Osteocyte (in vitro differentiated cells): ENCODE data around the gene LRFN3. TPM values are rescaled to one million over a fixed set of nuclear protein-coding genes. Genes with fewer than 3 reads are reported as not detected.

Source experiments
- DNase-seq: peaks from one replicate; pipeline ENCODE4 v3.0.0; 2021; ENCODE audit warnings: mixed read lengths; ENCODE audit not compliant: unreplicated experiment; ENCODE audit errors: extremely low spot score
- H3K27ac Mint-ChIP-seq: one replicate; pipeline ENCODE4 v1.8.0; 2021; ENCODE audit warnings: mild to moderate bottlenecking, mixed read lengths; ENCODE audit not compliant: unreplicated experiment
- H3K27me3 Mint-ChIP-seq: one replicate; pipeline ENCODE4 v1.8.0; 2021; ENCODE audit warnings: mixed read lengths; ENCODE audit not compliant: unreplicated experiment
- H3K36me3 Mint-ChIP-seq: one replicate; pipeline ENCODE4 v1.8.0; 2021; ENCODE audit warnings: mixed read lengths; ENCODE audit not compliant: unreplicated experiment
- H3K4me1 Mint-ChIP-seq: one replicate; pipeline ENCODE4 v1.8.0; 2021; ENCODE audit warnings: mixed read lengths; ENCODE audit not compliant: unreplicated experiment
- H3K4me3 Mint-ChIP-seq: one replicate; pipeline ENCODE4 v1.8.0; 2021; ENCODE audit warnings: mild to moderate bottlenecking, moderate library complexity, mixed read lengths; ENCODE audit not compliant: unreplicated experiment
- H3K9me3 Mint-ChIP-seq: one replicate; pipeline ENCODE4 v1.8.0; 2021; ENCODE audit warnings: mixed read lengths; ENCODE audit not compliant: unreplicated experiment
- CTCF ChIP-seq: fragments of 200-600 bp; sonication (generic); IDR thresholded peaks from 2 replicates; pipeline ENCODE4 v1.5.0; 2021; ENCODE audit warnings: antibody characterized with exemption, mild to moderate bottlenecking, moderate library complexity
- total RNA-seq: library from RNA; stranded (reverse); gene quantifications from 2 replicates; pipeline ENCODE4 v1.2.1, GENCODE V29; 2021

The LRFN3 gene
- total RNA-seq, 1 donor from 2014 or later: 25.0 TPM

- H3K4me1 Mint-ChIP-seq: peaks cover 32% of the 10 kb centered on the region
- TF ChIP-seq CTCF: no peak
- peaks cover 7% of the 10 kb centered on the region for H3K36me3 Mint-ChIP-seq
- no peak for DNase-seq
- H3K27ac Mint-ChIP-seq: peak overlapping the region; percentile 73
- H3K9me3 Mint-ChIP-seq: no peaks in the 10 kb centered on the region
- no peaks in the 10 kb centered on the region for H3K27me3 Mint-ChIP-seq
- H3K4me3 Mint-ChIP-seq: peak overlapping the region; percentile 71
Observed at GRCh38 chr19:35938282-35939224, 2.4 kb downstream of the LRFN3 start.

DNA sequence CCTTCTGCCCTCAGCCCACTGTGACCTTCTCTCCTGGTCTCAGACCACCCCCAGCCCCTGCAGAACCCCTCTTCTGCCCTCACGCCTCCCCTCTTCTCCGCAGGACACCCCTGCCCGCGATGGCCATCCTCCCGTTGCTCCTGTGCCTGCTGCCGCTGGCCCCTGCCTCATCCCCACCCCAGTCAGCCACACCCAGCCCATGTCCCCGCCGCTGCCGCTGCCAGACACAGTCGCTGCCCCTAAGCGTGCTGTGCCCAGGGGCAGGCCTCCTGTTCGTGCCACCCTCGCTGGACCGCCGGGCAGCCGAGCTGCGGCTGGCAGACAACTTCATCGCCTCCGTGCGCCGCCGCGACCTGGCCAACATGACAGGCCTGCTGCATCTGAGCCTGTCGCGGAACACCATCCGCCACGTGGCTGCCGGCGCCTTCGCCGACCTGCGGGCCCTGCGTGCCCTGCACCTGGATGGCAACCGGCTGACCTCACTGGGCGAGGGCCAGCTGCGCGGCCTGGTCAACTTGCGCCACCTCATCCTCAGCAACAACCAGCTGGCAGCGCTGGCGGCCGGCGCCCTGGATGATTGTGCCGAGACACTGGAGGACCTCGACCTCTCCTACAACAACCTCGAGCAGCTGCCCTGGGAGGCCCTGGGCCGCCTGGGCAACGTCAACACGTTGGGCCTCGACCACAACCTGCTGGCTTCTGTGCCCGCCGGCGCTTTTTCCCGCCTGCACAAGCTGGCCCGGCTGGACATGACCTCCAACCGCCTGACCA lies 3.3 kb downstream of the LRFN3 start:
- H3K36me3 Mint-ChIP-seq: peaks cover 8% of the 10 kb centered on the region
- TF ChIP-seq CTCF: no peak
- H3K4me1 Mint-ChIP-seq: peaks cover 32% of the 10 kb centered on the region
- H3K9me3 Mint-ChIP-seq: no peaks in the 10 kb centered on the region
- DNase-seq: no peak
- no peak overlapping the region for H3K4me3 Mint-ChIP-seq
- no peak overlapping the region for H3K27ac Mint-ChIP-seq
- H3K27me3 Mint-ChIP-seq: no peaks in the 10 kb centered on the region

DNA sequence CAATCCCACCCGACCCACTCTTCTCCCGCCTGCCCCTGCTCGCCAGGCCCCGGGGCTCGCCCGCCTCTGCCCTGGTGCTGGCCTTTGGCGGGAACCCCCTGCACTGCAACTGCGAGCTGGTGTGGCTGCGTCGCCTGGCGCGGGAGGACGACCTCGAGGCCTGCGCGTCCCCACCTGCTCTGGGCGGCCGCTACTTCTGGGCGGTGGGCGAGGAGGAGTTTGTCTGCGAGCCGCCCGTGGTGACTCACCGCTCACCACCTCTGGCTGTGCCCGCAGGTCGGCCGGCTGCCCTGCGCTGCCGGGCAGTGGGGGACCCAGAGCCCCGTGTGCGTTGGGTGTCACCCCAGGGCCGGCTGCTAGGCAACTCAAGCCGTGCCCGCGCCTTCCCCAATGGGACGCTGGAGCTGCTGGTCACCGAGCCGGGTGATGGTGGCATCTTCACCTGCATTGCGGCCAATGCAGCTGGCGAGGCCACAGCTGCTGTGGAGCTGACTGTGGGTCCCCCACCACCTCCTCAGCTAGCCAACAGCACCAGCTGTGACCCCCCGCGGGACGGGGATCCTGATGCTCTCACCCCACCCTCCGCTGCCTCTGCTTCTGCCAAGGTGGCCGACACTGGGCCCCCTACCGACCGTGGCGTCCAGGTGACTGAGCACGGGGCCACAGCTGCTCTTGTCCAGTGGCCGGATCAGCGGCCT lies 4.1 kb downstream of the LRFN3 start:
- no peak for DNase-seq
- Mint-ChIP-seq H3K4me3 (no peak overlapping the region), H3K4me1 (peaks cover 31% of the 10 kb centered on the region), H3K27ac (no peak overlapping the region), H3K36me3 (peaks cover 8% of the 10 kb centered on the region), H3K9me3 (no peaks in the 10 kb centered on the region), H3K27me3 (no peaks in the 10 kb centered on the region)
- TF ChIP-seq CTCF: no peak

- no peaks in the 10 kb centered on the region for H3K9me3 Mint-ChIP-seq
Observed at GRCh38 chr19:35940839-35941238, 4.7 kb downstream of the LRFN3 start.

More at GRCh38 chr19:35940839-35941238, 4.7 kb downstream of the LRFN3 start:
- Mint-ChIP-seq H3K4me1 (peaks cover 26% of the 10 kb centered on the region), H3K36me3 (peaks cover 8% of the 10 kb centered on the region), H3K4me3 (no peak overlapping the region), H3K27ac (no peak overlapping the region), H3K27me3 (no peaks in the 10 kb centered on the region)
- TF ChIP-seq CTCF: no peak
- DNase-seq: no peak
